A549 (cell line): ENCODE results near the gene ABT1.

ENCODE experiments used
- CBX8 ChIP-seq: fragments of 200-600 bp; sonication (generic); IDR thresholded peaks from 2 replicates; pipeline ENCODE4 v1.6.1; 2016
- ELK1 ChIP-seq: fragments of 150-350 bp; IDR thresholded peaks from 2 replicates; pipeline ENCODE4 v1.6.1; 2014; ENCODE audit warnings: low read depth, mild to moderate bottlenecking, low read length
- EP300 ChIP-seq, 2 experiments: fragments of >200 bp; sonication (Bioruptor Twin); formaldehyde crosslinking; IDR thresholded peaks; 2 replicates in 1 of 2; 3 replicates in 1 of 2; pipeline ENCODE4 v1.6.1; 2016 to 2017
- POLR2A ChIP-seq: IDR thresholded peaks from 2 replicates; pipeline ENCODE4 v1.6.1; 2012; ENCODE audit warnings: mild to moderate bottlenecking, low read length
- TF ChIP-seq, protein P1 (sequence below): fragments of >200 bp; sonication (Bioruptor Twin); formaldehyde crosslinking; IDR thresholded peaks from 3 replicates; pipeline ENCODE4 v1.5.1; 2016
- TF ChIP-seq, protein P2 (sequence below): fragments of 250-450 bp; sonication (Bioruptor Pico); IDR thresholded peaks from 2 replicates; pipeline ENCODE4 v1.5.0; 2021; ENCODE audit warnings: mild to moderate bottlenecking, moderate library complexity, borderline replicate concordance

DNA sequence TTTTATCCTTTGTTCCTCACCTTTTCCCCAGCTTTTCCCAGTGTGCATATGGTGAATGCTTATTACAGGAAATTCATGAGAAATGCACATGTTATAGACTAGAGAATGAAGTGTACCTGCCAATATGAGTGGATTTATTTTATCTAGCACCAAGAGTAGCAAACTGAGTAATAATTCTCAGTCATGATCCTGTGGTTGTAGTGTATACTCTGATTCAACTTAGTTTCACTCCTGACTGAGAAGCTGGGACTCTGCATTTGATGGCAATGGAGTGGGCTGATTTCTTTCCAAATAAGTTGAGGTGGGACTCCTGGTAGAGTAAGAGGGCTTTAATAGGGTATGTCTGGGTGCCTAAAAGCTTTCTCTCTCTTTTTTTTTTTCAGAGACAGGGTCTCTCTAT, 4.0 kb downstream of the ABT1 start:
- TF ChIP-seq ELK1 (no peak), POLR2A (no peak), CBX8 (no peak), EP300 (IDR thresholded peaks at IDR 0.05) (no peak)
- TF ChIP-seq, protein P1, sequence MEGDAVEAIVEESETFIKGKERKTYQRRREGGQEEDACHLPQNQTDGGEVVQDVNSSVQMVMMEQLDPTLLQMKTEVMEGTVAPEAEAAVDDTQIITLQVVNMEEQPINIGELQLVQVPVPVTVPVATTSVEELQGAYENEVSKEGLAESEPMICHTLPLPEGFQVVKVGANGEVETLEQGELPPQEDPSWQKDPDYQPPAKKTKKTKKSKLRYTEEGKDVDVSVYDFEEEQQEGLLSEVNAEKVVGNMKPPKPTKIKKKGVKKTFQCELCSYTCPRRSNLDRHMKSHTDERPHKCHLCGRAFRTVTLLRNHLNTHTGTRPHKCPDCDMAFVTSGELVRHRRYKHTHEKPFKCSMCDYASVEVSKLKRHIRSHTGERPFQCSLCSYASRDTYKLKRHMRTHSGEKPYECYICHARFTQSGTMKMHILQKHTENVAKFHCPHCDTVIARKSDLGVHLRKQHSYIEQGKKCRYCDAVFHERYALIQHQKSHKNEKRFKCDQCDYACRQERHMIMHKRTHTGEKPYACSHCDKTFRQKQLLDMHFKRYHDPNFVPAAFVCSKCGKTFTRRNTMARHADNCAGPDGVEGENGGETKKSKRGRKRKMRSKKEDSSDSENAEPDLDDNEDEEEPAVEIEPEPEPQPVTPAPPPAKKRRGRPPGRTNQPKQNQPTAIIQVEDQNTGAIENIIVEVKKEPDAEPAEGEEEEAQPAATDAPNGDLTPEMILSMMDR = no peak
- TF ChIP-seq, protein P2, sequence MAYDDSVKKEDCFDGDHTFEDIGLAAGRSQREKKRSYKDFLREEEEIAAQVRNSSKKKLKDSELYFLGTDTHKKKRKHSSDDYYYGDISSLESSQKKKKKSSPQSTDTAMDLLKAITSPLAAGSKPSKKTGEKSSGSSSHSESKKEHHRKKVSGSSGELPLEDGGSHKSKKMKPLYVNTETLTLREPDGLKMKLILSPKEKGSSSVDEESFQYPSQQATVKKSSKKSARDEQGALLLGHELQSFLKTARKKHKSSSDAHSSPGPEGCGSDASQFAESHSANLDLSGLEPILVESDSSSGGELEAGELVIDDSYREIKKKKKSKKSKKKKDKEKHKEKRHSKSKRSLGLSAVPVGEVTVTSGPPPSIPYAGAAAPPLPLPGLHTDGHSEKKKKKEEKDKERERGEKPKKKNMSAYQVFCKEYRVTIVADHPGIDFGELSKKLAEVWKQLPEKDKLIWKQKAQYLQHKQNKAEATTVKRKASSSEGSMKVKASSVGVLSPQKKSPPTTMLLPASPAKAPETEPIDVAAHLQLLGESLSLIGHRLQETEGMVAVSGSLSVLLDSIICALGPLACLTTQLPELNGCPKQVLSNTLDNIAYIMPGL (CRISPR knock-in tag) = no peak
